Transverse colon (tissue), 4 donors: ENCODE data around the gene ATP8A1. TPM values are rescaled to one million over a fixed set of nuclear protein-coding genes. Genes with fewer than 3 reads are reported as not detected.

ENCODE experiments used
- DNase-seq: peaks from one replicate; pipeline ENCODE4 v3.0.0-alpha.2; 2019
- H3K27ac ChIP-seq, 4 donors: fragments of 200-600 bp; sonication (generic); 2 replicates each; pipeline ENCODE4 v1.5.1; 2016 to 2018; ENCODE audit warnings: inconsistent platforms in 4 of 4
- H3K27me3 ChIP-seq: fragments of 200-600 bp; sonication (generic); 2 replicates; pipeline ENCODE4 v1.5.1; 2017; ENCODE audit warnings: inconsistent platforms
- H3K36me3 ChIP-seq, 4 donors: fragments of 200-600 bp; sonication (generic); 2 replicates each; pipeline ENCODE4 v1.5.1; 2017 to 2019; ENCODE audit warnings: inconsistent platforms in 4 of 4
- H3K4me1 ChIP-seq, 4 donors: fragments of 200-600 bp; sonication (generic); 2 replicates each; pipeline ENCODE4 v1.5.1; 2017 to 2020; ENCODE audit warnings: inconsistent platforms in 4 of 4
- H3K4me3 ChIP-seq, 4 donors: fragments of 200-600 bp; sonication (generic); 1 replicate in 1 of 4; 2 replicates in 3 of 4; pipeline versions ENCODE4 v1.5.1 to v1.6.1; 2017 to 2019; ENCODE audit warnings: inconsistent platforms in 4 of 4
- H3K9me3 ChIP-seq, 2 donors: fragments of 200-600 bp; sonication (generic); 2 replicates each; pipeline ENCODE4 v1.5.1; 2017 to 2019; ENCODE audit warnings: inconsistent platforms in 2 of 2
- EP300 ChIP-seq: sonication (generic); formaldehyde crosslinking; IDR thresholded peaks from one replicate; pipeline ENCODE4 v1.6.1; 2017; ENCODE audit warnings: antibody characterized with exemption, low read depth
- POLR2A ChIP-seq: fragments of 450-650 bp; IDR thresholded peaks from one replicate; pipeline ENCODE4 v1.6.1; 2016; ENCODE audit warnings: antibody characterized with exemption, mild to moderate bottlenecking, moderate library complexity
- POLR2AphosphoS5 ChIP-seq, 3 donors: sonication (generic); formaldehyde crosslinking; IDR thresholded peaks; one replicate each; pipeline ENCODE4 v1.6.1; 2016; ENCODE audit warnings: antibody characterized with exemption in 3 of 3
- WGBS, 2 donors: methylation state at CpG; one replicate each; pipeline ENCODE4 v1.1.5; 2018; ENCODE audit warnings: low coverage in 1 of 2; 5-methylcytosine and 5-hydroxymethylcytosine counted together
- in situ Hi-C, 4 donors: fragments of 200-750 bp; cut with MboI; loops; one replicate each; pipeline versions ENCODE4 v1.15.0 to v1.15.1; 2017; ENCODE audit warnings: low sequenced_read_pairs in 3 of 4, low pct_ligation_motif_present in 1 of 4, low pct_unique_long_range_greater_than_20kb in 1 of 4
- intact Hi-C: fragments of 100-400 bp; cut with DNase I; formaldehyde crosslinking; loops from one replicate; pipeline ENCODE4 v1.15.1; 2023; ENCODE audit warnings: low total_unique reads
- total RNA-seq, 4 donors: library from RNA; depleted of rRNA; stranded (reverse); fragments of >200 nt; gene quantifications; one replicate each; pipeline ENCODE4 v1.1.0, GENCODE V29; 2016
- TF ChIP-seq, protein P1 (sequence below), 5 experiments: fragments of 200-600 bp in 3 of 5; fragments of 450-650 bp in 2 of 5; sonication (generic) in 3 of 5; IDR thresholded peaks; 1 replicate in 2 of 5; 2 replicates in 3 of 5; pipeline ENCODE4 v1.5.1; 2016 to 2017; ENCODE audit warnings: antibody characterized with exemption in 5 of 5, inconsistent platforms in 3 of 5, mild to moderate bottlenecking in 2 of 5, moderate library complexity in 1 of 5

ATP8A1 gene
- total RNA-seq, 4 donors from 2014 or later, result 72.2 to 255 (median 166) TPM

DNA sequence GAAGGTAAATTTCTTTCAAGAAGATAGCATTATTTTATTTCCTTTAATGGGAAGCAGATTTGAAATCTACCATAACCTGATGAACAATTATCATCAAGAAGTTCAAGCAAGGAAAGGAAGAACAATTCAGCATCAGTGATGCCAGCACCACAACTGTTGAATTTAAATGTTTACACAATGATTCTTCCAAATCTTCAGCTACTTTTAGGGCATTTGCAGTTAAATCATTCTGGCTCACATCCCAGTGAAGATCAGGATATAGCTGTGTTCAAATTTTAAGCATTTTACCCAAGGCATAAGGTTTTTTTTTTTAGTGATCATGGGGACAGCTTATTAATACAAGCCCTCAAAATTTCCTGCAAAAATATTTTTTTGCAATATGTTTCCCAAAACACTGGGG, 146.7 kb downstream of the ATP8A1 start:
- Histone ChIP-seq H3K4me3 (no peak overlapping the region), H3K36me3 (peaks cover 0 to 11% (median 1%) of the 10 kb centered on the region in 4 donors), H3K27me3 (no peaks in the 10 kb centered on the region), H3K4me1 (no peaks in the 10 kb centered on the region), H3K27ac (no peak overlapping the region), H3K9me3 (no peaks in the 10 kb centered on the region)
- in situ Hi-C loops, result loop anchor here in 3 of 4 donors (10.0 to 25.0 kb wide), 2 partner anchors 223 to 225 kb away; no protein-coding TSS in a partner anchor
- TF ChIP-seq, protein P1, sequence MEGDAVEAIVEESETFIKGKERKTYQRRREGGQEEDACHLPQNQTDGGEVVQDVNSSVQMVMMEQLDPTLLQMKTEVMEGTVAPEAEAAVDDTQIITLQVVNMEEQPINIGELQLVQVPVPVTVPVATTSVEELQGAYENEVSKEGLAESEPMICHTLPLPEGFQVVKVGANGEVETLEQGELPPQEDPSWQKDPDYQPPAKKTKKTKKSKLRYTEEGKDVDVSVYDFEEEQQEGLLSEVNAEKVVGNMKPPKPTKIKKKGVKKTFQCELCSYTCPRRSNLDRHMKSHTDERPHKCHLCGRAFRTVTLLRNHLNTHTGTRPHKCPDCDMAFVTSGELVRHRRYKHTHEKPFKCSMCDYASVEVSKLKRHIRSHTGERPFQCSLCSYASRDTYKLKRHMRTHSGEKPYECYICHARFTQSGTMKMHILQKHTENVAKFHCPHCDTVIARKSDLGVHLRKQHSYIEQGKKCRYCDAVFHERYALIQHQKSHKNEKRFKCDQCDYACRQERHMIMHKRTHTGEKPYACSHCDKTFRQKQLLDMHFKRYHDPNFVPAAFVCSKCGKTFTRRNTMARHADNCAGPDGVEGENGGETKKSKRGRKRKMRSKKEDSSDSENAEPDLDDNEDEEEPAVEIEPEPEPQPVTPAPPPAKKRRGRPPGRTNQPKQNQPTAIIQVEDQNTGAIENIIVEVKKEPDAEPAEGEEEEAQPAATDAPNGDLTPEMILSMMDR (IDR thresholded peaks at IDR 0.05), result no peak
- TF ChIP-seq POLR2A, result no peak
- no peak for DNase-seq
- intact Hi-C loops, result no loop called here

DNA sequence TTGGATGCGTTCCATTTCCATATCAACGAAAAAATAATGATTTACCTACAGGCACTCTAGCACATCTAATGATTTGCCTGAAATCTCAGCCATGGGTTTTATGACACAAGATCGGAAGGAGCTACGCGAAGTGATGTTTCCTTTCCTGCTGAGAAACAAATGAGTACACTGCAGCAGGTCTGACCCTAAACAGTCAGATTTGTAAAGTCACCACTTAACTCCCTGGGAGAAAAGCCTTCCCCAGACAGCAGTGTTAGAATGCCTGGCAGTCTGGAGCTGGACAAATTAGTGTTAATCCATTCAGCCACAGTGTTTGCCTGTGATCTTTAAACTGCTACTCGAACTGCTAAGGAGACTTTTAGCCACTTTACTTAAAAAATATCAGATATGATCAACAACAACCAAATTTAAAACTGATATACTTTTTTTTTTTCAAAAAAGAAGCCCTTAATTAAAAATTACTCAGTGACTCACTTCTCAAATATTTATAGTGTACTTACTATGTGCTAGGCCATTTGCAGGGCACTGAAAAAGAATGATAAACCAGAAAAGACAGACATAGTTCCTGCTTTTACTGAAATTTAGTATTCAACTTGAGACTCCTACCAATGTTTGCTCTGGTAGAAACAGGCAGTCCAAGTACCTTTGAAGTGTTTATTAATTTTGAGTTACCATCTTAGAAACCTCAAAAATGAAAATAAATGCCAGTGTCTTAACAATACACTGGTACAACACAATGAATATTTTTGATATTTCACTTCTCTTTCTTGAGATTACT, 155.1 kb downstream of the ATP8A1 start:
- Histone ChIP-seq H3K4me3 (no peak overlapping the region), H3K27ac (no peak overlapping the region), H3K27me3 (no peaks in the 10 kb centered on the region), H3K36me3 (peaks cover 0 to 10% (median 2%) of the 10 kb centered on the region in 4 donors), H3K9me3 (no peaks in the 10 kb centered on the region), H3K4me1 (no peaks in the 10 kb centered on the region)
- 77 to 92% methylated on average over 6 of the region's 6 CpGs for WGBS, 2 donors
- no peak for TF ChIP-seq POLR2AphosphoS5 (IDR thresholded peaks at IDR 0.05)
- TF ChIP-seq EP300, result no peak
- TF ChIP-seq POLR2A, result no peak
- TF ChIP-seq, protein P1 (IDR thresholded peaks at IDR 0.05), result no peak
- intact Hi-C loops (no loop called here), in situ Hi-C loops (loop anchor here in 2 of 4 donors (25.0 kb wide), 1 partner anchor 215 kb away; no protein-coding TSS in a partner anchor)
- no peak for DNase-seq

DNA sequence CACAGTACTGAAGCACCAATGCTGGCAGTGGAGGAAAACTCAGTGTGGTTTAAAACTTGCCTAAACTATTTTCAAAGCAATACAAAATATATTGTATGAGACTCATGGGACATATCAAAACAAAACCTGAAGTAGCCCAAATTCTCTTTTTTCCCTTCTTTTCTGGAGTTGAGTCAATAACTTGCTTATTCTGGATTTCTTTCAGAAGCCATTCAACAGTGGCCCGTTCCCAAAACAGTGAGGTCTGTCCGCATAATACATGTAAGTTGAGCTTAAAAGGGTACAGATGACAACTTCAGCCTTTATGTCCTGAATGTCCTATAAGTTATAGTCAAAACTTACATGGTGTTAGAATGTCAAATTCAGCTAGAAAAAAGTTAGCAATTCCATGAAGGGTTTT, 158.9 kb downstream of the ATP8A1 start:
- Histone ChIP-seq H3K9me3 (no peaks in the 10 kb centered on the region), H3K4me1 (no peaks in the 10 kb centered on the region), H3K27ac (no peak overlapping the region), H3K4me3 (no peak overlapping the region), H3K36me3 (no peaks in the 10 kb centered on the region), H3K27me3 (no peaks in the 10 kb centered on the region)
- 73 to 93% methylated on average over 2 of the region's 2 CpGs for WGBS, 2 donors
- TF ChIP-seq, protein P1 (IDR thresholded peaks at IDR 0.05), result no peak
- TF ChIP-seq EP300 (no peak), POLR2AphosphoS5 (IDR thresholded peaks at IDR 0.05) (no peak), POLR2A (no peak)
- no peak for DNase-seq
- in situ Hi-C loops, result no loop called here
- intact Hi-C loops, result no loop called here

DNA sequence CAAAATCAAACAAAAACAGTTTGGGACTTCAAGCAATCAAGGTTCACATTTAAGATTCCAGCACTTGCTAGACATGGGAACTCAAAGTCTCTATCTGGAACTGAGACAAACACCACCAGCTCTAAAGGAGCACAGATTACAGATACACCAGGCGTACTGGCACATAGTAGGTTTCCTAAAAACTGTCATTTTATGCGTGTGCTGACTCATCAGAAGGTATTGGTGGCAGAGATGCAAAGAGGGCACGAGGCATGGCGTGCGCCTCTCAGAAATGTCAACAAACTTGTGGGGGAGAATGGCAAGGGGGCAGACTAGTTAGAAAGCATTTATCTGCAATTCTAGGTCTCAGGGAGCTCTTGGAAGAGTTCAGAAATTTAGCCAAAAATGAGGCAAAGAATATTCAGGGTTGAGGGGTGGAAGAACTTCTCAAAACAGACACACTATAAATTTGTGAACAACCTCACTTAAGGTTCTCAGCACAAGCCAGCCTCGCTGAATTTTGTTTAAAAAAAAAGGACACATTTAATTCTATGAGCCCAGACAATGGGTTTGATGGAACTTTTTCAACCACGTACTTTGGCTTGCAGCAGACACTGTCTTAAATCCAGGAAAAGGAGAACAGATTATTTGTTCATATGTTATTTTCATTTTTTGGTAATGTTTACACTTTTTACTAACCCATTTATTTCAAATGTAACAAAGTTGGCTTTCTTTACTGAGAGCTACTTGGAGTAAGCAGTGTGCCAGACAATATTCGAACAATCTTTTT, 159.6 kb downstream of the ATP8A1 start:
- Histone ChIP-seq H3K4me3 (no peak overlapping the region), H3K27me3 (no peaks in the 10 kb centered on the region), H3K4me1 (no peaks in the 10 kb centered on the region), H3K36me3 (no peaks in the 10 kb centered on the region), H3K9me3 (no peaks in the 10 kb centered on the region), H3K27ac (no peak overlapping the region)
- no peak for TF ChIP-seq POLR2AphosphoS5 (IDR thresholded peaks at IDR 0.05)
- no peak for TF ChIP-seq POLR2A
- TF ChIP-seq, protein P1 (IDR thresholded peaks at IDR 0.05), result no peak
- TF ChIP-seq EP300, result no peak
- intact Hi-C loops, result no loop called here
- in situ Hi-C loops, result no loop called here
- no peak for DNase-seq
- 84 to 87% methylated on average over 5 to 8 of the region's 8 CpGs for WGBS, 2 donors
